GM12878 (cell line): ENCODE measurements around the gene NSDHL. TPM values are rescaled to one million over a fixed set of nuclear protein-coding genes. Genes with fewer than 3 reads are reported as not detected.

Experiments
- ATAC-seq: fragments of 200-7000 bp; cut with Tn5 transposase; 3 replicates; pipeline ENCODE4 v1.9.1; 2020; ENCODE audit warnings: mild to moderate bottlenecking, moderate library complexity
- Bru-seq: library from RNA; stranded (reverse); fragments of 400-500 nt; gene quantifications from one replicate; lab custom pipeline; 2021; lab: Mats Ljungman, UMichigan
- BruChase-seq, 2 experiments: library from RNA; stranded (reverse); fragments of 400-500 nt; gene quantifications; one replicate each; lab custom pipeline; 2021; lab: Mats Ljungman, UMichigan
- BruUV-seq: library from RNA; stranded (reverse); fragments of 400-500 nt; replicated peaks from 2 replicates; lab custom pipeline; 2021; lab: Mats Ljungman, UMichigan
- CTCF ChIA-PET: fragments of 300-600 bp; sonication (Branson Sonifier 250); formaldehyde crosslinking; extraction: SDS; loops from one replicate; lab custom pipeline; 2021; ENCODE audit warnings: inconsistent platforms; lab: Yijun Ruan, JAX
- POLR2A ChIA-PET: fragments of 350-600 bp; formaldehyde crosslinking; extraction: SDS; loops from one replicate; lab custom pipeline; 2021; ENCODE audit warnings: inconsistent platforms; lab: Charles Lee
- RAD21 ChIA-PET: fragments of 300-600 bp; sonication (Branson Sonifier 250); formaldehyde crosslinking; loops from one replicate; lab custom pipeline; 2023; ENCODE audit warnings: antibody characterized with exemption; ENCODE audit not compliant: unreplicated experiment; lab: Charles Lee
- SMC1A ChIA-PET: fragments of 300-600 bp; sonication (Branson Sonifier 250); formaldehyde crosslinking; loops from one replicate; lab custom pipeline; 2023; ENCODE audit not compliant: unreplicated experiment, uncharacterized antibody; lab: Charles Lee
- DNase-seq: peaks from one replicate; pipeline ENCODE4 v3.0.0-alpha.2; 2011; ENCODE audit warnings: low read depth, low spot score
- FAIRE-seq: peaks from 3 replicates; lab custom pipeline; 2011; peaks lifted over from hg19 to GRCh38; lab: Jason Lieb, UNC
- H2AFZ ChIP-seq: 2 replicates; pipeline ENCODE4 v1.6.0; 2011; ENCODE audit warnings: low read depth, low read length, control low read depth; ENCODE audit not compliant: control insufficient read depth
- H3K27ac ChIP-seq: 2 replicates; pipeline ENCODE4 v1.5.1; 2011; ENCODE audit warnings: control low read depth; ENCODE audit not compliant: control insufficient read depth, insufficient read depth
- H3K27me3 ChIP-seq, 2 experiments: replicated peaks in 1 of 2; 2 replicates each; pipeline versions ENCODE4 v1.6.0 to v1.6.1; 2011; ENCODE audit warnings: low read length in 1 of 2; ENCODE audit not compliant: control insufficient read depth in 2 of 2, insufficient read depth in 2 of 2
- H3K36me3 ChIP-seq, 2 experiments: 2 replicates each; pipeline ENCODE4 v1.5.1; 2011; ENCODE audit warnings: low read length in 1 of 2; ENCODE audit not compliant: control insufficient read depth in 2 of 2, insufficient read depth in 2 of 2
- H3K4me1 ChIP-seq: 2 replicates; pipeline ENCODE4 v1.6.1; 2011; ENCODE audit warnings: mild to moderate bottlenecking, low read length, moderate library complexity, mixed read lengths; ENCODE audit not compliant: control insufficient read depth, insufficient read depth
- H3K4me2 ChIP-seq: 2 replicates; pipeline ENCODE4 v1.6.0; 2011; ENCODE audit warnings: control low read depth; ENCODE audit not compliant: control insufficient read depth, insufficient read depth
- H3K4me3 ChIP-seq: fragments of 200-600 bp; sonication (generic); 2 replicates; pipeline ENCODE4 v1.5.1; 2016
- H3K79me2 ChIP-seq: 2 replicates; pipeline ENCODE4 v1.6.0; 2011; ENCODE audit warnings: low read length; ENCODE audit not compliant: control insufficient read depth, insufficient read depth
- H3K9ac ChIP-seq: 2 replicates; pipeline ENCODE4 v1.8.0; 2011; ENCODE audit warnings: low read length, control low read depth, mixed read lengths; ENCODE audit not compliant: control insufficient read depth, insufficient read depth
- H3K9me3 ChIP-seq: replicated peaks from 3 replicates; pipeline ENCODE4 v1.5.1; 2011; ENCODE audit warnings: mild to moderate bottlenecking, low read length; ENCODE audit not compliant: control insufficient read depth, insufficient read depth
- H4K20me1 ChIP-seq: 2 replicates; pipeline ENCODE4 v1.6.0; 2011; ENCODE audit not compliant: control insufficient read depth, insufficient read depth
- ATF2 ChIP-seq: IDR thresholded peaks from 2 replicates; pipeline ENCODE4 v1.6.1; 2012; ENCODE audit warnings: low read length, inconsistent platforms
- GABPA ChIP-seq: IDR thresholded peaks from 2 replicates; pipeline ENCODE4 v1.6.1; 2014; ENCODE audit warnings: antibody characterized with exemption, low read depth, mild to moderate bottlenecking, inconsistent platforms
- GATAD2B ChIP-seq: fragments of 450-650 bp; conservative IDR thresholded peaks from 2 replicates; pipeline ENCODE4 v1.6.1; 2017; ENCODE audit warnings: low read depth, mild to moderate bottlenecking, moderate library complexity
- NKRF ChIP-seq: fragments of 450-650 bp; conservative IDR thresholded peaks from 2 replicates; pipeline ENCODE4 v1.6.1; 2017; ENCODE audit warnings: mild to moderate bottlenecking, moderate library complexity
- PBX3 ChIP-seq: IDR thresholded peaks from 2 replicates; pipeline ENCODE4 v1.6.1; 2011; ENCODE audit warnings: mild to moderate bottlenecking, low read depth, low read length, moderate library complexity; ENCODE audit not compliant: insufficient replicate concordance
- SREBF1 ChIP-seq: IDR thresholded peaks from 2 replicates; pipeline ENCODE4 v1.6.1; 2012; ENCODE audit warnings: mild to moderate bottlenecking, low read length
- ZNF622 ChIP-seq: fragments of 450-650 bp; IDR thresholded peaks from 2 replicates; pipeline ENCODE4 v1.6.1; 2017; ENCODE audit warnings: mild to moderate bottlenecking, inconsistent platforms
- WGBS: methylation state at CpG from one replicate; pipeline ENCODE4 v1.1.6; 2016; ENCODE audit warnings: low lambda C conversion rate; ENCODE audit not compliant: insufficient replicate concordance, insufficient coverage; ENCODE audit errors: missing lambda C conversion rate; 5-methylcytosine and 5-hydroxymethylcytosine counted together
- in situ Hi-C: fragments of 300-500 bp; cut with MboI; formaldehyde crosslinking; loops from 9 replicates; pipeline ENCODE4 v1.14.3; 2018; ENCODE audit warnings: mixed read lengths
- intact Hi-C: fragments of 100-400 bp; cut with micrococcal nuclease; formaldehyde crosslinking; loops from one replicate; pipeline ENCODE4 v1.14.2; 2022; ENCODE audit not compliant: unreplicated experiment
- long read RNA-seq, 2 experiments: library from polyadenylated mRNA; unstranded; transcript quantifications; one replicate each; pipeline ENCODE4 v2.0.0, GENCODE V29; 2019 to 2020
- polyA minus RNA-seq, 3 experiments: library from RNA; depleted of rRNA, polyadenylated mRNA; stranded (reverse); fragments of >200 nt; gene quantifications; 2 replicates each; pipeline ENCODE4 v1.2.3, GENCODE V29; 2011
- polyA plus RNA-seq, 11 experiments: library from polyadenylated mRNA; depleted of rRNA in 4 of 11; unstranded in 6 of 11; stranded (reverse) in 5 of 11; fragments of >200 nt; fragmentation: Nextera tagmentation in 4 of 11; fragmentation: Illumina TruSeq in 1 of 11; extraction: Ambion mirVana in 4 of 11; extraction: Trizol in 1 of 11; gene quantifications; 1 replicate in 1 of 11; 2 replicates in 10 of 11; pipeline versions ENCODE4 v1.2.1 to v1.2.3, GENCODE V29; 2011 to 2016; ENCODE audit warnings: inconsistent platforms in 2 of 11, missing spikeins in 2 of 11, low read depth in 1 of 11
- total RNA-seq, 4 experiments: library from RNA; depleted of rRNA in 3 of 4; stranded (reverse); fragments of >200 nt in 3 of 4; fragmentation: Illumina TruSeq in 1 of 4; extraction: Trizol in 1 of 4; gene quantifications; 2 replicates each; pipeline versions ENCODE4 v1.2.1 to v1.2.3, GENCODE V29; 2013 to 2021

NSDHL gene
- total RNA-seq (2013; cell fraction: nucleolus; rRNA removed), result 5.5 and 6.0 TPM in 2 replicates
- 22.9 and 25.9 TPM in 2 replicates for total RNA-seq (2014; rRNA removed)
- 16.0 and 16.9 TPM in 2 replicates for total RNA-seq (2014; rRNA removed; fragmentation: Illumina TruSeq; extraction: Trizol)
- total RNA-seq (2021), result 23.5 and 24.2 TPM in 2 replicates
- 16.0 TPM for polyA plus RNA-seq (2011; ENCODE audit: low read depth)
- 31.9 and 37.1 TPM in 2 replicates for polyA plus RNA-seq (2011; rRNA removed)
- polyA plus RNA-seq (2011; cell fraction: cytosol; rRNA removed), result 35.7 and 36.0 TPM in 2 replicates
- 22.7 and 23.0 TPM in 2 replicates for polyA plus RNA-seq (2011; cell fraction: nucleus; rRNA removed)
- 19.6 and 19.7 TPM in 2 replicates for polyA plus RNA-seq (2012)
- polyA plus RNA-seq (2014; fragmentation: Illumina TruSeq; extraction: Trizol), result 33.6 and 43.4 TPM in 2 replicates
- polyA plus RNA-seq (2014; fragmentation: Nextera tagmentation; extraction: Ambion mirVana), result 10 to 100 TPM; 21.8 to 27.8 TPM
- polyA plus RNA-seq (2014; rRNA removed), result 24.7 and 25.3 TPM in 2 replicates
- polyA plus RNA-seq (2016; fragmentation: Nextera tagmentation; extraction: Ambion mirVana), result 10 to 100 TPM; 32.0 to 33.0 TPM
- polyA minus RNA-seq (2011; rRNA and poly(A)+ RNA removed), result 22.7 and 27.7 TPM in 2 replicates
- 4.0 and 7.9 TPM in 2 replicates for polyA minus RNA-seq (2011; cell fraction: cytosol; rRNA and poly(A)+ RNA removed)
- polyA minus RNA-seq (2011; cell fraction: nucleus; rRNA and poly(A)+ RNA removed), result 4.1 and 6.1 TPM in 2 replicates
- percentile 63 among the genes with signal in this experiment for Bru-seq, nascent RNA
- percentile 58 among the genes with signal in this experiment for BruChase-seq, experiment 1, labeled RNA remaining after a 6-hour chase
- BruChase-seq, experiment 2, labeled RNA remaining after a 2-hour chase, result percentile 60 among the genes with signal in this experiment
- long read RNA-seq, experiment 1, transcript NSDHL-201 (8 exons, 1,929 nt), result major isoform, 36 of 46 reads
- long read RNA-seq, experiment 1, transcript NSDHL-203 (9 exons, 1,630 nt), result minor isoform, 8 of 46 reads
- long read RNA-seq, experiment 1, partial matches to known transcripts, result 0 of 46 reads
- long read RNA-seq, experiment 1, other reads (novel, unspliced or antisense), result 2 of 46 reads
- long read RNA-seq, experiment 2, transcript NSDHL-201 (8 exons, 1,929 nt), result major isoform, 103 of 128 reads
- long read RNA-seq, experiment 2, transcript NSDHL-203 (9 exons, 1,630 nt), result minor isoform, 10 of 128 reads
- long read RNA-seq, experiment 2, partial matches to known transcripts, result 9 of 128 reads
- long read RNA-seq, experiment 2, other reads (novel, unspliced or antisense), result 6 of 128 reads

GRCh38 chrX:152830312-152831305, at the start of gene NSDHL, which contains the start of gene CETN2:
NSDHL (plus strand) TSS chrX:152831063; CDS start chrX:152846325, 15,262 bp downstream.
CETN2 (minus strand) TSS chrX:152830757; CDS start chrX:152830710, 47 bp downstream.
- RAD21 ChIA-PET, result interaction anchor here (0.9 kb wide), 1 partner anchor 12 kb away, joined by 3 read pairs; no protein-coding TSS in a partner anchor
- Histone ChIP-seq H3K4me1 (no peaks in the 10 kb centered on the region; the same call in 1 of the 2 replicates), H3K4me3 (peak within 1 kb of the TSS; percentile 59), H2AFZ (peak within 1 kb of the TSS; percentile 41), H3K9ac (peak within 1 kb of the TSS; percentile 67), H3K36me3 (no peaks in the 10 kb centered on the region; a peak in 1 of 4 replicates), H3K4me2 (peak within 1 kb of the TSS; percentile 61), H3K27me3 (no peaks in the 10 kb centered on the region), H3K9me3 (no peaks in the 10 kb centered on the region), H4K20me1 (no peaks in the 10 kb centered on the region), H3K27ac (peak within 1 kb of the TSS; percentile 48), H3K79me2 (peaks cover 15% of the 10 kb centered on the region)
- POLR2A ChIA-PET, result no interaction called here
- DNase-seq (peak; percentile 80), FAIRE-seq (peak; percentile 92), ATAC-seq (peak; percentile 99)
- SMC1A ChIA-PET, result interaction anchor here (1.2 kb wide), 1 partner anchor 9 kb away, joined by 4 read pairs; no protein-coding TSS in a partner anchor
- intact Hi-C loops (no loop called here), in situ Hi-C loops (no loop called here)
- CTCF ChIA-PET, result interaction anchor here (1.2 to 1.7 kb wide), 3 partner anchors 8 to 96 kb away, joined by 3 to 5 read pairs (median 4); no protein-coding TSS in a partner anchor
- whole genome bisulfite sequencing, result 41% methylated on average over 49 of the region's 71 CpGs
- no TSS peak for BruUV-seq
- TF ChIP-seq NKRF, result peak; percentile 54
- TF ChIP-seq SREBF1, result no peak
- TF ChIP-seq GABPA, result no peak
- no peak for TF ChIP-seq GATAD2B
- TF ChIP-seq ATF2, result no peak
- TF ChIP-seq ZNF622, result no peak
- no peak for TF ChIP-seq PBX3
